HG03135 (cell line): ENCODE data around the gene GLOD4.

ENCODE experiments used
- ATAC-seq: cut with Tn5 transposase; IDR thresholded peaks from one replicate; pipeline ENCODE4 v1.9.1; 2021; ENCODE audit warnings: mild to moderate bottlenecking, moderate library complexity; ENCODE audit not compliant: unreplicated experiment

The GLOD4 gene

DNA sequence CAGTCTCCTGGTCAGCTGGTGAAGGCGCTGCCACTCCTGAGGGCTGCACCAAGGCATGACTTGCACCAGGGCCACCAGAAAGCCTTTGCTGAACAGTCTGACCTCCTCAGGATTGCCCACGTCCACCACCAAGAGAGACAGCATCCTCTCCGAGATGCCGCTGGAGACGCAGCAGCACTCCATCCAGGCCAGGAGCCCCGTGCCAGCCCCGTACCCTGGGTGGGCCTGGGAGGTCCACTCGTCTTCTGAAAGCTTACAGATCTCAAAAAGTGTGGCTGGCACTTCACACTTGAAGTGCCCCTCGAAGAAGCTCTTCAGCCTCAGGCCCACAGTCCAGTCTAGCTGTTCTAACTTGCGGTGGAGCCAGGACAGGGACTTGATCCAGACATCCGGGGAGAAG, 36.7 kb downstream of the GLOD4 start:
- ATAC-seq: no peak

DNA sequence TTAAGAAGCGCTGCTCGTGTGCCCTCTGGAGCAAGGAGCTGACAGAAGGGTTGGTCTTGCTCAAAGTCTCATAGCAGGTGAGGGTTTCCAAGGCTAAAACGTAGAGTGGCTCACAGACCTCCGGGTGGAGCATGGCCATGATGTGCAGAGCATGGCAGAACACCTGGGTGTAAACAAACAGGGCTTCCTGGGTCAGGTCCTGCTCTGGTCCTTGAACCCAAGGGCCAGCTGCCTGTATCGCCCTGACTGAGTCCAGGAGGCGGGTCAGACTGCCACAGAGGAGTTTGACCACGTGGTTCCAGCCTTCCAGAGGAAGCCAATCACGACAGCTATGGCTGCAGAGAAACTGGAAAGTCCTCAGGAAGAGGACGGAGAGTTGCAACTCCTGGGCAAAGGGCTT, 37.1 kb downstream of the GLOD4 start:
- ATAC-seq: no peak

DNA sequence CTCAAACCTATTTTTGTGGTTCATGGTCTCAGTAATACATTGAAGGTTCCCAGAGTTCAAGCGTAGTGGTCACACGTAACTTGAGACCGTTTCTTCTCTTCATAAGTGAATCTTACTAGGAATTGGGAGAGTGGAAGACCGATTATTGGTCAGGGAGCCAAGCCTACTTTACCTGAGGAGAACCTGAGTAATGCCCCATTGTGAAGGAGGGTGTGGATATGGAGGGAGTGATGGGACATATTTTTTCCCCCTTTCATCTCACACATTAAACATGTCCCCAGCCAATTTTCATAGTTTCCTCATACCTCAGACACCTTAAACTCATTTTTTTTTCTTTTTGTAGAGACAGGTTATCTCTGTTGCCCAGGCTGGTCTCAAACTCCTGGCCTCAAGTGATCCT, 38.9 kb downstream of the GLOD4 start:
- ATAC-seq: no peak

DNA sequence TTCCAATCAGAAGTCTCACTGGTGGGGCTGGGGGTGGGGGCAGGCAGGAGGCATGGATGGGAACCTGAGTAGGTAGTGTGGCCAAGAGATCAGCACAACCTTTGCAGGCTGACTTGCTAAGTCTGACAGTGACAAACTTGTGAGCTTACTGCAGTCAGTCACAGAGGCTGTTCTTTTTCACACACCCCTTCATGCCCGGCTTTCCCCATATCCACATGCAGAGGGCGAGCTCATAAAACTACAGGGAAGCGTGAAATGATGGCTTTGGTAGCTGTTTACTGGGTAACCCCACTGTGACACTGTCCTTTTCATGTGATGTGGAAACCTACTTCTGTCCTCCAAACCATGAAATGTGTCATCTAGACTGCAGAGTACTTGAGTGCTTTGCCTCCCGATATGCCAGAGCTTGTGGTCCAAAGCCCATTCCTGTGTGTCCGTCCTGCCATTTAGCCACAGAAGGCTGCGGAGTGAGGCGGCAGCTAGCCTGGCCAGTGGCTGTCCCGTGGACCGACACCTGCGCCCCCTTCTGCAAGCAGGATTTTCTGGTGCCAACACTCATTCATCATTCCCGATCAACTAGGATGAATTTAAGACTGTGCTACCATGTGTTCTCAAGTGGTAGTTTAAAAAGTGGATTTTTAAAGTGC, 39.8 kb downstream of the GLOD4 start:
- no peak for ATAC-seq

DNA sequence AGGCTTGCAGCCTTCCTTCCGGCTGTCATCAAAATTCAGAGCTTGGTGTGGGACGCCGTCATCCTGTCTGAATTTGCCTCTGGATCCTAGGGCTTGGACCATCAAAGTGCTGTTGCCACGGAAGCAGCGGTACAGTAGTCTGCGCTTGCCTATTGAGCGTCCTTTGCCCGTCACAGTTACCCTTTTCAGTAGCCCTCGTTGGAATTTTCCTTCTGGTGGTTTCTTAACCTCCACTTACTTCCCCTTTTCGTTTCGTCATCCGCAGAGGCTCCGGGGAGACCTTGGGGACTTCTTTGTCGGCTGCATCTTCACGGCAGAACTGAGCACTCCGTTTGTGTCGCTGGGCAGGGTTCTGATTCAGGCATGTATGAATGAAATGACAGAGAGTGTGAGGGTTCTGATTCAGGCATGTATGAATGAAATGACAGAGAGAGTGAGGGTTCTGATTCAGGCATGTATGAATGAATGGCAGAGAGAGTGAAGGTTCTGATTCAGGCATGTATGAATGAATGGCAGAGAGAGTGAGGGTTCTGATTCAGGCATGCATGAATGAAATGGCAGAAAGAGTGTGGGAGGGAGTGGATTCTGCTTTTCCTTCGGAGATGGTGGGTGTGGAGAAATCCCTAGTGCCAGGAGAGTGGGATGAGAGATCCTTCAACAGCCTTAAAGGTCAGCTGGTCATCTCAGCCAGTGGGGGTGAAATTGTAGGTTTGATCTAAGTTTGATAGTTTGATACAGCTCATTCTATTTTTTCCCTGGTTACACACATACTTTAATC, 41.7 kb downstream of the GLOD4 start:
- ATAC-seq: peak; percentile 62

DNA sequence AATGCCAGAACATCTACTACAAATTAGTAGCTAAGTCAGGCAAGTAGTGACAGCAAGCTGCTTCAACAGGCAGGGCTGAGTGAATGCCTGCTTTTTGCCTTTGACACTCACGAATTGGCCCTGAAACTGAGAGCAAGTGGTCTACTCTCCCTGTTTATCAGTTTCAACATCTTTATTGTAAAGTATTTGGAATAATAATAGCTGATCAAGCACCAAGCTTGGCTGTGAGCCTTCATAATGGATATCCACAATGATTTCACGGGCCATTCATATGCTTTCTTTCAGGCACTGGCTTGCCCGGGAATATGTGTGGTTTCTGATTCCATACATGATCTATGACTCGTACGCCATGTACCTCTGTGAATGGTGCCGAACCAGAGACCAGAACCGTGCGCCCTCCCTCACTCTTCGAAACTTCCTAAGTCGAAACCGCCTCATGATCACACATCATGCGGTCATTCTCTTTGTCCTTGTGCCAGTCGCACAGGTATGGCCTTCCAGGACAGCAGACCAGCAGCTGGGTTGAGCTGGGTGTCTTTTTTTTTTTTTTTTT, 44.4 kb downstream of the GLOD4 start:
- no peak for ATAC-seq

DNA sequence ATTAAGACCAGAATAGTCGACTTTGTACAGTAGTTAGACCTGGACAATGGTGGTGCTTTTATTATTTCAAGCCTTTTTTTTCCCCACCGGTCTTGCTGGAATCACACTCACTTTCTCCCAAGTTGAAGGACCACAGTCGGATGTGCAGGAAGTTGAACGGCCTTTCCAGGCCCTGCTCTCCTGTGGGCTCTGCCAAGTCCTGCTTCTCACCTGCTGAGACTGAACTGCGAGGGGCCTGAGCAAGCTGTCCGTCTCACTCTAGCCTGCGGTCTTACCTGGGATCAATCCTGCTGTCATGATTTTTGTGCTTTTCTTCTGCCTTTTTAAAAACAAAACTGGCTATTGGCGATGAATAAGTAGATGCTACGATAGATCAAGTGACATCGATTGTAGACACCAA, 48.3 kb downstream of the GLOD4 start:
- no peak for ATAC-seq

DNA sequence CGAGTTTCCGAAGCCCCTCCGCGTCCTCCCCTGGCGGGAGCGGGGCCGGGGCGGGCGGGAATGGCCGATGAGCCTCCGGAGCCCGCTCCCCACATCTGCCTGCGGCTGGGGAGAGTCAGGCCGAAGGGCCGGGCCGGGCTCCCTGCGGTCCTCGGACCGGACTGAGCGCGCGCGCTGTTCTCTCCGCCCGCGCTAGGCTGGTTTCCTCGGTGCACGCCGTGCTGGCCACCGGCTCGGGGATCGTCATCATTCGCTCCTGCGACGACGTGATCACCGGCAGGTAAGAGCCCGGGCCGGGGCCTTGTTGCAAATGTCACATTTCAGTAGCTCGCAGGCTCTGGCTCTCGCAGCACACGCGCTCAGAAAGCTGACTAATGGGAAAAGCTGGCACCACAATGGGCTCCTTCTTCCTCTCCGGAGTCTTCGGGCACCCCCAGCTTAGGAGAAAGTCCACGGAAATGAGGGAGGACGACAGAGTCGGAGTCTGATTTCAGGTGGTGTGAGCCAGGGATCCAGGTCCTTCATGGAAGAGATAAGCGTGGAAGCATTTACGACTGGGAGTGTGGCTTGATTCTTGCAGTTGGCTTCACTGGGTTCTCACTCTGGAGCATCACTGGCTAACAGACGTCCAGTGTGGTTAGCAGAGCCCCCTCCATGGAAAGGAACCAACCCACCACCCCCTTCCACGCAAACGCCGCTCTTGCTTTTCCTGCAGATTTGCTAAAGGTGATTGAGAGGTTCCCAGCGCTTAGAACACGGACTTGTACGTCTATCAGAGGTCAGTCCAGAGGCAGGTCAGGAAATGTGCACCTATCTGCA, 49.0 kb downstream of the GLOD4 start:
- no peak for ATAC-seq

DNA sequence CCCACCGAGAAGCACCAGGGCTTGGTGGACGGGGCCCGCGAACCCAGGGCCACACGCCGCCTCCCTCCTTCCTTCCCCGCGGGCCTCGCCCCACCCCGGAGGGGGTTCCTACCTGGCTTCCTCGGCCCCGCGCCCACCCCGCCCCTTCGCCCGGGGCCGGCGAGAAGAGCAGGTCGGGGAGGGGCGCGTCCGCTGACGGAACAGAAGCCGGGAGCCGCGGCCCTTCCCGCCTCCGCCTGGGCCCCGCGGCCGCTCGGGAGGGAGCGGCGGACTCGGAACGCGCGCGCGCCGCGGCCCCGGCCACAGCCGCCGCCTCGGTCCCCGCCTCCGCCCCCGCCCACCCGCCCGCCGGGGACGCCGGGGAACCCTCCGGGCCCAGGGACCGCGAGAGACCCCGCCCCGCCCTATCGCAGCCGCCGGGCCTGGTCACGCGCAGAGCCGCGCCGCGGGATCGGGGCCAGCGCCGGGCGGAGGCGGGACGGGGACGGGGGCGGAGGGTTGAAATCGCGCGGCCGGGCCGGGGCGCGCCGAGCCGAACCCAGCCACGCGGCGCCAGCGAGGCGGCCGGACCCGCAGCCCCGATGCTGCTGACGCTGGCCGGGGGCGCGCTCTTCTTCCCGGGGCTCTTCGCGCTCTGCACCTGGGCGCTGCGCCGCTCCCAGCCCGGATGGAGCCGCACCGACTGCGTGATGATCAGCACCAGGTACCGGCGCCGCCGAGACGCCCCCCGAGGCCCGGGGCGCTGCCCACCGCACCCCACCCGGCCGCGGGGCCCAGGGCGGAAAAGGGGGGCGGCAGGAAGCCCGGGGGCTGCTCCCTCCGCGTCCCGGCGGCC, 49.8 kb downstream of the GLOD4 start, which contains the start of gene TLCD3A:
Gene TLCD3A, plus strand, starts transcription at position 530 of the 835 bp plus-strand sequence. Its CDS starts 52 bp downstream, at position 582.
- ATAC-seq: no peak

DNA sequence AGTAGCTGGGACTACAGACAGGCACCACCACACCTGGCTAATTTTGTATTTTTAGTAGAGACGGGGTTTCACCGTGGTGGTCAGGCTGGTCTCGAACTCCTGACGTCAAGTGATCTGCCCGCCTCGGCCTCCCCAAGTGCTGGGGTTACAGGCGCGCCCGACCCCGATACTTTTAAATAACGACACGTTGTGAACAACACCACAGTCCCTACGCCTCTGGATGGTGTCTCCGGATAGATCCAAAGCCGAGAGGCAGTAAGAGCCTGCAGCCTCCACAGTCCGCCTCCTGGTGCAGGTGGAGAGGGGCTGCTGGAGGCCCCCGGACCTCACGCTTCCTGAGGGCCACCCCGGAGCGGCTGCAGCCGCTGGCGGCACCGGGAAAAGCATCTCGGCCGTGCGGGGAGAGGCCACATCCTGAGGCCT, 50.4 kb downstream of the GLOD4 start:
- ATAC-seq: no peak

DNA sequence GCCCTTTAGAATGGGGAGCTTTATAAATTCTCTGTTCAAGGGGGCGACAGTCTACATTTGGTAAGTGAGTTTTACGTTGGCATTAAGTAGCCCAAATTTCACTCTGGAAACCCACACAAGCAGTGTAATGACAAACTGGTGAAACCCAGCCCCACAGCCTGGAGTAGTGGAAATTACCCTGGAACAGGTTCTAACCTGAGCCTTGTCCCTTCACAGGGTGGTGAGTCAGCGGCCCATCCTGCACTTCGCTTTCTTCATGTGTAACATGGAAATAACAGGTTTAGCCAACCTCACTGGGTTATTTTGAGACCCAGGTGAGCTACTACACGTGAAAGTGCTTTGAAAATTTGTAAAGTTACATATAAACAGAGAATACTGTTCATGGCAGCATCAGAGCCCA, 53.2 kb downstream of the GLOD4 start:
- no peak for ATAC-seq

DNA sequence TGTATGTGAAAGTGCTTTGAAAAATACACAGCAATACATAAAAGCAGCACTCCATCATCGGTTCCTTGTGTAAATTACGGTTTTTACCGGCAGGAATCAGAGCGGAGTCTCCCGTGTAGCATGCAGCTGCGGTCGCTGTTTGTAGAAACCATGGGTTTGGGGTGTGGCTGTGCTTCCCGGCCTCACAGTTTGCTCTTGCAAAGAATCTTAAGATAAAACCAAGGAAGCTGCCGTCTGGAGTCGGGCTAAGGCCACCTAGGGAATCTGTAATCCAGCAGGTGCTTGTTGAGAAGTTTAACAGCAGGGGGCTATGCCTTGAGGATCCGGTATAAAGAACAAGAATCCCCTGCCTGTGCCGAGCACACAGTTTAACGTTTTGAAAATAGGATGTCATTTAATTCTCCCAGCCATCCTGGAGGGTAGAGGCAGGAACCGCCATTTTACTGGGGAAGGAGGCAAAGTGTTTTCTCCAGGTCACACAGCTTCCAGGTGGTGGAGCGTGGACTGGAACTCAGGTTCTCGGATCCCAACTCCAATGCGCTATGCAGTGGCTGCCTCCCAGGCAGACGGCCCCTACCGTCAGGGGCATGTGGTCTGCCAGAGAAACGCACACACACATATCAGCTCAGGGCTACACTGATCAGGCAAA, 55.7 kb downstream of the GLOD4 start:
- no peak for ATAC-seq

DNA sequence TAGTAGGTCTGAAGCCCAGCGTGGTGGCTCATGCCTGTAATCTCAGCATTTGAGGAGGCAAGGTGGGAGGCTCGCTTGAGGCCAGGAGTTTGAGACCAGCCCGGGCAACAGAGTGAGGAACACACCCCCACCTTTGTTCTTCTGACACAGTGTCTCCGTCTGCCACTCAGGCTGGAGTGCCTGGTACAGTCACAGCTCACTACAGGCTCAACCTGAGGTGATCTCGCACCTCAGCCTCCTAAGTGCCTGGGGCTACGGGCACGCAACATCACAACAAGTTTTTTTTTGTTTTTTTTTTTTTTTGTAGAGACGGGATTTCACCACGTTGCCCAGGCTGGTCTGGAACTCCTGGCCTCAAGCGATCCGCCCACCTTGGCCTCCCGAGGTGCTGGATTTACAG, 56.3 kb downstream of the GLOD4 start:
- ATAC-seq: no peak

DNA sequence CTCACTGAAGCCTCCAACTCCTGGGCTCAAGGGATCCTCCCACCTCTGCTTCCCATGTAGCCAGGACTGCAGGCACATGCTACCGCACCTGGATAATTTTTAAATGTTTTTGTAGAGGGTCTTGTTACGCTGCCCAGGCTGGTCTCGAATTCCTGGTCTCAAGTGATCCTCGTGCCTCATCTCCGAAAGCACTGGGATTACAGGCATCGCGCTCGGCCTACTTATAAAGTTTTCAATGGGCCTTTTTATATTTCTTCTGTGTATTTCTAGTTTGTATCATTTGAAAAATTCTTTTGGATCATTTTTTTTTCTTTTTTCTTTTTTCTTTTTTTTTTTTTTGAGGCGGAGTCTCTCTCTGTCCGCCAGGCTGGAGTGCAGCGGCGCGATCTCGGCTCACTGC, 57.0 kb downstream of the GLOD4 start:
- ATAC-seq: no peak

DNA sequence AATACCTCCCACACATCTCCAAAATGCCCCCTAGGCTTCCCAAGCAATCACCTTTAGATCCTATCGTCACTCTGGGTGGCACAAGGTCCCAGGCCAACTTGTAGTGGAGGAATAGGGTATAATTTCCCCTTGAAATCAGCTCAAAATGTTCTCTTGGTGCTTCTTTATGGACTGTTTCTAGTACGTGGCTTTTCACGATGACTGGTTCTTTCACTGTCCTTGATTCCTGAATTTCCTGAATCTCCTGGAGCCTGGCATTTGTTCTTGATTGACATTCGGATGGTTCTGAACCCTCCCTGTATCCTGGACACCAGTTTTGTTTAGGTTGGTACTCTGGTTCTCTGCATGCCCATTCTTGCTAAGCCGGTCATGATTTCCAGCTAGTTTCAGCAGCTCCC, 60.5 kb downstream of the GLOD4 start:
- no peak for ATAC-seq

DNA sequence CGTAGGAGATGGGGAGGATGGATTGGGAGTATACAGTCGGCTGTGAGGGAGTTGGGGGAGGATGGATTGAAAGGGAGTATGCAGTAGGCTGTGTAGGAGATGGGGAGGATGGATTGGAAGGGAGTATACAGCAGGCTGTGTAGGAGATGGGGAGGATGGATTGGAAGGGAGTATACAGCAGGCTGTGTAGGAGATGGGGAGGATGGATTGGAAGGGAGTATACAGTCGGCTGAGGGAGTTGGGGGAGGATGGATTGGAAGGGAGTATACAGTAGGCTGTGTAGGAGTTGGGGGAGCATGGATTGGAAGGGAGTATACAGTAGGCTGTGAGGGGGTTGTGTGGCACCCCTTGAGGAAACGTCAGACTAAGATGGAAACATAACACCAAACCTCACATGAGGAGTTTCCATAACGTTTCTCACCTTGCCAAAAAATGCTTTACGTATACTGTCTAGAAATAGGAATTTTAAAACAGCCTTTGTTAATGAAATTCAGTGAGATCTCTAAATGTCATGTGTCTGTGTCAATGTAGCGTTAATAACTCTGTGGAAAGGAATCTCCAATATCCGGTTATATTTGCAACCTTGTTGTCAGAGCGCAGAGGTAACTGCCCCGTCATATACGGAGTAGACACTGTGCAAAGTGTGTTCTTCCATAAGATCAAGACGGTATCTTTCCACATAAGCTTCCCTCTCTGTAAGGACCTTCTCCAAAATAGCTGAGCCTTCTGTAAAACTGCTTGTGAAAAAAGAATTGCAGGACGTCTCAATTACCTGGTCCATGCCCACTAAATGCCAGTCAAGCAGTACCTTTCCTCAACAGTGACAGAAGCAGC, 61.2 kb downstream of the GLOD4 start:
- no peak for ATAC-seq

DNA sequence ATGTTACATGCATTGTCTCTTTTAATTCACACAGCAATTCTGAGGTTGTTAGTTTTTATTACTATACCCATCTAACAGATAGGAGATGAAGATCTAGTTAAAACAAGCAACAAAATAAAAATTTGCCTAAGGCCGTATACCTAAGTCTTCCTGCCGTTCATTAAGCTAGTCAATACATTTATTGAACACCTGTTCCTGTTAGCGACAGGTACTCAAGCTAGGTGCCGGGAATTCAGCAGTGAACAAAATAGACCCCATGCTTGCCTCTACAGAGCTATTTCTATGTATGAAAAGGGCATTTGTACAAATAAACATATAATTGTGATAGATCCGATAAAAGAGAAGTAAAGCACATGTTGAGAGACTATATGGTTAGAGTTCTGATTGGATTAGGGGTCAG, 64.0 kb downstream of the GLOD4 start:
- ATAC-seq: no peak
